ENCODE measurements around the gene FBXO15. TPM values are rescaled to one million over a fixed set of nuclear protein-coding genes. Genes with fewer than 3 reads are reported as not detected.

Gene FBXO15
- total RNA-seq, 4 donors from 2014 or later = 0.54 to 1.9 (median 0.72) TPM

GRCh38 chr18:74137920-74138538 is 9.6 kb downstream of the FBXO15 start:
- Histone ChIP-seq H3K9me3 (no peaks in the 10 kb centered on the region), H3K4me1 (no peaks in the 10 kb centered on the region), H3K27me3 (no peaks in the 10 kb centered on the region), H3K36me3 (no peaks in the 10 kb centered on the region), H3K4me3 (replicated peaks in 1 of 3) (no peak overlapping the region), H3K27ac (no peak overlapping the region)
- 78 to 83% methylated on average over 12 of the region's 12 CpGs for WGBS, 2 donors
- TF ChIP-seq POLR2A (IDR thresholded peaks at IDR 0.05) (no peak), CTCF (IDR thresholded peaks at IDR 0.05) (no peak)
- intact Hi-C loops (cut with DNase I) = no loop called here
- DNase-seq = no peak

GRCh38 chr18:74132201-74132600 is 15.4 kb downstream of the FBXO15 start:
- 56 to 63% methylated on average over 3 of the region's 3 CpGs for WGBS, 2 donors
- no peak for TF ChIP-seq CTCF (IDR thresholded peaks at IDR 0.05)
- TF ChIP-seq POLR2A (IDR thresholded peaks at IDR 0.05) = no peak
- Histone ChIP-seq H3K27ac (no peak overlapping the region), H3K27me3 (no peaks in the 10 kb centered on the region), H3K36me3 (no peaks in the 10 kb centered on the region), H3K9me3 (no peaks in the 10 kb centered on the region), H3K4me1 (no peaks in the 10 kb centered on the region), H3K4me3 (replicated peaks in 1 of 3) (no peak overlapping the region)
- intact Hi-C loops (cut with DNase I) = no loop called here
- no peak for DNase-seq

GRCh38 chr18:74131124-74131523 is 16.5 kb downstream of the FBXO15 start:
- intact Hi-C loops (cut with DNase I) = no loop called here
- Histone ChIP-seq H3K36me3 (no peaks in the 10 kb centered on the region), H3K9me3 (no peaks in the 10 kb centered on the region), H3K4me1 (no peaks in the 10 kb centered on the region), H3K27me3 (no peaks in the 10 kb centered on the region), H3K4me3 (replicated peaks in 1 of 3) (no peak overlapping the region), H3K27ac (no peak overlapping the region)
- DNase-seq = no peak
- 85 to 94% methylated on average over 3 of the region's 3 CpGs for WGBS, 2 donors
- TF ChIP-seq POLR2A (IDR thresholded peaks at IDR 0.05) (no peak), CTCF (IDR thresholded peaks at IDR 0.05) (no peak)

- 74 to 80% methylated on average over 3 of the region's 3 CpGs for WGBS, 2 donors
- no peak for DNase-seq
- no peaks in the 10 kb centered on the region for H3K4me1 ChIP-seq
- no peaks in the 10 kb centered on the region for H3K9me3 ChIP-seq
- intact Hi-C loops (cut with DNase I) = no loop called here
- TF ChIP-seq CTCF (IDR thresholded peaks at IDR 0.05) (no peak), POLR2A (IDR thresholded peaks at IDR 0.05) (no peak)
- no peak overlapping the region for H3K27ac ChIP-seq
- no peaks in the 10 kb centered on the region for H3K27me3 ChIP-seq
- no peak overlapping the region for H3K4me3 ChIP-seq (replicated peaks in 1 of 3)
- H3K36me3 ChIP-seq = no peaks in the 10 kb centered on the region
These were observed 19.5 kb downstream of the FBXO15 start for GRCh38 chr18:74128159-74128558.

GRCh38 chr18:74126684-74127655 is 20.7 kb downstream of the FBXO15 start:
- H3K36me3 ChIP-seq = no peaks in the 10 kb centered on the region
- H3K4me3 ChIP-seq (replicated peaks in 1 of 3) = no peak overlapping the region
- no peaks in the 10 kb centered on the region for H3K4me1 ChIP-seq
- no peak for TF ChIP-seq POLR2A (IDR thresholded peaks at IDR 0.05)
- no peak for TF ChIP-seq CTCF (IDR thresholded peaks at IDR 0.05)
- intact Hi-C loops (cut with DNase I) = no loop called here
- no peak overlapping the region for H3K27ac ChIP-seq
- 64 to 65% methylated on average over 10 of the region's 10 CpGs for WGBS, 2 donors
- no peaks in the 10 kb centered on the region for H3K27me3 ChIP-seq
- H3K9me3 ChIP-seq = no peaks in the 10 kb centered on the region
- no peak for DNase-seq

All from thyroid gland (tissue), 4 donors.